Hepatic stellate cell (primary cell): ENCODE data around the gene AP5Z1.
A peak's percentile ranks its signal among the peaks of the same experiment; 100 is the strongest.

Experiments used
- DNase-seq: peaks from one replicate; pipeline ENCODE4 v3.0.0; 2011; ENCODE audit warnings: low spot score

Gene AP5Z1

GRCh38 chr7:4745971-4746919 is 29.2 kb upstream of the AP5Z1 start:
- peak; percentile 72 for DNase-seq

- no peak for DNase-seq
Observed at GRCh38 chr7:4747013-4747412, 28.4 kb upstream of the AP5Z1 start.

GRCh38 chr7:4747746-4748145 is 27.7 kb upstream of the AP5Z1 start:
- DNase-seq, result no peak

GRCh38 chr7:4748231-4748681 is 27.2 kb upstream of the AP5Z1 start:
- DNase-seq, result no peak

- DNase-seq, result no peak
Observed at GRCh38 chr7:4749363-4749762, 26.1 kb upstream of the AP5Z1 start.

- DNase-seq, result no peak
Observed at GRCh38 chr7:4749798-4750197, 25.6 kb upstream of the AP5Z1 start.

GRCh38 chr7:4751398-4751947 is 23.9 kb upstream of the AP5Z1 start:
- DNase-seq, result no peak

GRCh38 chr7:4753598-4754432 is 21.6 kb upstream of the AP5Z1 start:
- DNase-seq, result peak; percentile 63

- no peak for DNase-seq
Observed at GRCh38 chr7:4754433-4755010, 20.9 kb upstream of the AP5Z1 start.

GRCh38 chr7:4755045-4755444 is 20.4 kb upstream of the AP5Z1 start:
- DNase-seq, result no peak

GRCh38 chr7:4758111-4758510 is 17.3 kb upstream of the AP5Z1 start:
- no peak for DNase-seq

GRCh38 chr7:4758791-4759190 is 16.6 kb upstream of the AP5Z1 start:
- DNase-seq, result no peak

- DNase-seq, result no peak
Observed at GRCh38 chr7:4759211-4759610, 16.2 kb upstream of the AP5Z1 start.

GRCh38 chr7:4760952-4761351 is 14.5 kb upstream of the AP5Z1 start:
- no peak for DNase-seq

GRCh38 chr7:4762121-4763055 is 13.0 kb upstream of the AP5Z1 start:
- DNase-seq, result no peak

GRCh38 chr7:4763091-4763793 is 12.2 kb upstream of the AP5Z1 start:
- no peak for DNase-seq

- no peak for DNase-seq
Observed at GRCh38 chr7:4763794-4764185, 11.6 kb upstream of the AP5Z1 start.

- no peak for DNase-seq
Observed at GRCh38 chr7:4764402-4765007, 10.9 kb upstream of the AP5Z1 start.

GRCh38 chr7:4765776-4766490 is 9.5 kb upstream of the AP5Z1 start:
- DNase-seq, result no peak
